HFFc6 (cell line): ENCODE measurements around the gene CRTC3. TPM values are rescaled to one million over a fixed set of nuclear protein-coding genes. Genes with fewer than 3 reads are reported as not detected.

Source experiments
- DNase-seq: peaks from one replicate; pipeline ENCODE4 v3.0.0-alpha.2; 2018
- H3K27ac Mint-ChIP-seq: 2 replicates; pipeline ENCODE4 v1.8.0; 2020; ENCODE audit warnings: mild to moderate bottlenecking, mixed read lengths
- H3K27me3 Mint-ChIP-seq: 2 replicates; pipeline ENCODE4 v1.8.0; 2021; ENCODE audit warnings: mild to moderate bottlenecking, moderate library complexity, mixed read lengths; ENCODE audit not compliant: insufficient read depth
- H3K36me3 Mint-ChIP-seq: 2 replicates; pipeline ENCODE4 v1.8.0; 2021; ENCODE audit warnings: low read depth, mixed read lengths
- H3K4me1 Mint-ChIP-seq: 2 replicates; pipeline ENCODE4 v1.8.0; 2020; ENCODE audit warnings: low read depth, mixed read lengths
- H3K4me3 Mint-ChIP-seq: 2 replicates; pipeline ENCODE4 v1.8.0; 2020; ENCODE audit warnings: mild to moderate bottlenecking, moderate library complexity, mixed read lengths
- H3K9me3 Mint-ChIP-seq: 2 replicates; pipeline ENCODE4 v1.8.0; 2020; ENCODE audit warnings: mild to moderate bottlenecking, mixed read lengths
- CTCF ChIP-seq: fragments of 200-600 bp; sonication (generic); IDR thresholded peaks from 2 replicates; pipeline ENCODE4 v1.5.0; 2021; ENCODE audit warnings: antibody characterized with exemption, mild to moderate bottlenecking
- total RNA-seq, 6 experiments: library from RNA; stranded (reverse); fragmentation: NEBNext Ultra II Directional; extraction: Animal tissue kit (Norgen Biotek cat#: 25700); gene quantifications; 2 replicates in 1 of 6; 3 replicates in 5 of 6; pipeline ENCODE4 v1.2.3, GENCODE V29; 2021

CRTC3 gene
- total RNA-seq, 6 experiments from 2014 or later, result 21.5 to 24.3 (median 23.5) TPM

DNA sequence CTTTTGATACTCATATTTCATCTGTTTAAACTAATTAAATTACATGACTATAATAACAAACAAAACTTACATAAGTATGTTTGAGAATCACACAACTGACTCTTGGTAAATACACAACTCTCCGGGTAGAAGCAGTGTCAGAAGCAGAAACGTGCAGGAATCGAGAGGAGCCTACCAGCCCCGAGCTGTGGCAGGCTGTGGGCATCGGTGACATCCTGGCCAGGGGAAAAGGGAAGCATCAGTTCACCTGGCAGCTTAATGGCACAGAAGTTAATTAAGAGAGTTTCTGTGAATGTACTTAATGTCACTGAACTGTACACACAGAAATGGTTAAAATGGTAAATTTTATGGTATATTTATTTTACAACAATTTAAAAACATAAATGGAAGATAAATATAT, 90.2 kb downstream of the CRTC3 start:
- Mint-ChIP-seq H3K9me3 (no peaks in the 10 kb centered on the region), H3K27me3 (no peaks in the 10 kb centered on the region), H3K4me3 (no peak overlapping the region), H3K4me1 (peaks cover 23% of the 10 kb centered on the region), H3K36me3 (peaks cover 25% of the 10 kb centered on the region; the same call in 1 of the 2 replicates), H3K27ac (no peak overlapping the region)
- DNase-seq, result no peak
- TF ChIP-seq CTCF, result no peak

GRCh38 chr15:90620379-90621067, 90.8 kb downstream of the CRTC3 start:
- no peaks in the 10 kb centered on the region for H3K27me3 Mint-ChIP-seq
- peaks cover 23% of the 10 kb centered on the region for H3K4me1 Mint-ChIP-seq
- H3K36me3 Mint-ChIP-seq, result peaks cover 25% of the 10 kb centered on the region; the same call in 1 of the 2 replicates
- no peak for DNase-seq
- no peak overlapping the region for H3K27ac Mint-ChIP-seq
- TF ChIP-seq CTCF, result no peak
- no peak overlapping the region for H3K4me3 Mint-ChIP-seq
- H3K9me3 Mint-ChIP-seq, result no peaks in the 10 kb centered on the region

GRCh38 chr15:90623854-90624253, 94.1 kb downstream of the CRTC3 start:
- Mint-ChIP-seq H3K4me1 (no peaks in the 10 kb centered on the region), H3K27me3 (no peaks in the 10 kb centered on the region), H3K27ac (no peak overlapping the region), H3K9me3 (no peaks in the 10 kb centered on the region), H3K4me3 (no peak overlapping the region), H3K36me3 (peaks cover 12% of the 10 kb centered on the region)
- DNase-seq, result no peak
- TF ChIP-seq CTCF, result no peak

DNA sequence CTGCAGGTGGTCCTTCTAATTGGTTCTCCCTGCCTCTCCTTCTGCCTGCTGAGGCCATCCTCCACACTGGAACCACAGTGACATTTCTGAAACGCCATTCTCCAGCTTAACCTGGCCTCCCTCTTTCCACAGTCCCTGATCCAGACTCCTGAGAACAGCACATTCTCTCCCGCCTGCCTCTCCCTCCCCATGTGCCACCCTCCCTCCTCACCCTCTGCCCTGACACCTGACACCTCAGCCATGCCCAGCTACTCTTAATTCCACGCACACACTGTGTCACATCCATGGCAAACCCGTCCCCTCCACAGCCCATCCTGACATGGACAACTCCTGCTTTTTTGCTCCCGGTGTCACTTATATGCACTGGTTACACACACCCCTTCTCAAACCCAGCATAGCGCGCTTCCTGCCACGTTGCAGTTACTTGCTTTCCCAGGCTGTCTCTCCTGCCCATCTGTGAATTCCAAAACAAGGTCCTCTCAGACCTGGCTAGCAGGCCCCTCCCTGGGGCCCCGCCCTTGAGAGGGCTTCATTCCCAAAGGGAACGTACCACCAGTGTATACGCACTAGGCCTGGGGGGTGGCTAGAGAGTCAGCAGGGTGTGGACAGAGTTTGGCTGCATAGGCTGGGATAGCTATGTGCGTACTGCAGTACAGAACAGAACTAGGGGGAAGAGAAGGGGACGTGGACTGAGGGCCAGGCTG, 94.7 kb downstream of the CRTC3 start:
- no peak for DNase-seq
- H3K4me1 Mint-ChIP-seq, result no peaks in the 10 kb centered on the region
- H3K9me3 Mint-ChIP-seq, result no peaks in the 10 kb centered on the region
- H3K27ac Mint-ChIP-seq, result no peak overlapping the region
- no peaks in the 10 kb centered on the region for H3K27me3 Mint-ChIP-seq
- peaks cover 16% of the 10 kb centered on the region for H3K36me3 Mint-ChIP-seq
- H3K4me3 Mint-ChIP-seq, result no peak overlapping the region
- no peak for TF ChIP-seq CTCF

DNA sequence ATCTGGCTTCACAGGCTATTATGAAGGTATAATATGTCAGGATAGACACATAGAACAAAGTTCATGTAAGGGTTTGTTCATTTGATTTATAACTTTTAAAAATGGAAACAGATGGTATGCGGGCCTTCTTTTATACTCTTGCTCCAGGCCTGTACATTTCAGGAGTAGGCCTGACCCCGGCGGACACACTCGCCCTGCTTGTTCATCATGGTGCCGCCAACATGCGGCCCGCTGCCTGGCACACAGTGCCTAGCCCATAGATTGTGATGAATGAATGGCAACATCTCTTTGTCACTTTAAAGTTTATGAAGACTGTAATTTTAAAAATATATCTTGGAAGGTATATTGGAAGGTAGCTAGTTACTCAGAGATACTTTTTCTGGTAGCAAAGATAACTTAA, 95.3 kb downstream of the CRTC3 start:
- no peaks in the 10 kb centered on the region for H3K4me1 Mint-ChIP-seq

More for the DNA sequence above, 95.3 kb downstream of the CRTC3 start:
- no peak for DNase-seq
- no peak overlapping the region for H3K27ac Mint-ChIP-seq
- TF ChIP-seq CTCF, result no peak
- no peaks in the 10 kb centered on the region for H3K9me3 Mint-ChIP-seq
- peaks cover 12% of the 10 kb centered on the region for H3K36me3 Mint-ChIP-seq
- no peaks in the 10 kb centered on the region for H3K27me3 Mint-ChIP-seq
- H3K4me3 Mint-ChIP-seq, result no peak overlapping the region
